K562 (cell line): ENCODE measurements around the gene OLFML1. TPM values are rescaled to one million over a fixed set of nuclear protein-coding genes. Genes with fewer than 3 reads are reported as not detected.

Experiments used
- AFF4 ChIP-seq: sonication (generic); formaldehyde crosslinking; IDR thresholded peaks from 2 replicates; pipeline ENCODE4 v1.8.0; 2023; ENCODE audit warnings: mild to moderate bottlenecking, missing genetic modification reagents
- CREB1 ChIP-seq, 2 experiments: sonication (generic) in 1 of 2; formaldehyde crosslinking in 1 of 2; IDR thresholded peaks; 2 replicates each; pipeline versions ENCODE4 v1.6.1 to v1.8.0; 2012 to 2022; ENCODE audit warnings: inconsistent platforms in 1 of 2, mild to moderate bottlenecking in 1 of 2, missing genetic modification reagents in 1 of 2, moderate library complexity in 1 of 2
- DDX20 ChIP-seq: fragments of 450-650 bp; IDR thresholded peaks from 2 replicates; pipeline ENCODE4 v1.6.1; 2016; ENCODE audit warnings: missing genetic modification characterization, low read depth, mild to moderate bottlenecking, missing compliant biosample characterization, moderate library complexity
- MAZ ChIP-seq, 2 experiments: fragments of 450-650 bp in 1 of 2; sonication (generic) in 1 of 2; formaldehyde crosslinking; IDR thresholded peaks in 1 of 2; conservative IDR thresholded peaks in 1 of 2; 2 replicates each; pipeline versions ENCODE4 v1.4.0 to v1.5.0; 2020; ENCODE audit warnings: mild to moderate bottlenecking in 1 of 2, missing genetic modification reagents in 1 of 2
- MCM3 ChIP-seq: fragments of 450-650 bp; IDR thresholded peaks from 2 replicates; pipeline ENCODE4 v1.6.1; 2016
- NCOA6 ChIP-seq: fragments of 450-650 bp; IDR thresholded peaks from 2 replicates; pipeline ENCODE4 v1.6.1; 2017; ENCODE audit warnings: mild to moderate bottlenecking
- NFIX ChIP-seq: fragments of 250-450 bp; sonication (Bioruptor Pico); IDR thresholded peaks from 2 replicates; pipeline ENCODE4 v1.4.0; 2020; ENCODE audit warnings: low read depth, mild to moderate bottlenecking, moderate library complexity
- NRF1 ChIP-seq, 2 experiments: fragments of 450-650 bp; IDR thresholded peaks in 1 of 2; conservative IDR thresholded peaks in 1 of 2; 2 replicates each; pipeline ENCODE4 v1.6.1; 2014; ENCODE audit warnings: mild to moderate bottlenecking in 2 of 2
- ZBTB40 ChIP-seq, 2 experiments: fragments of 450-650 bp in 1 of 2; sonication (generic) in 1 of 2; formaldehyde crosslinking in 1 of 2; IDR thresholded peaks; 2 replicates each; pipeline versions ENCODE4 v1.7.1 to v1.9.0; 2016 to 2022; ENCODE audit warnings: inconsistent platforms in 1 of 2, mild to moderate bottlenecking in 1 of 2, missing genetic modification reagents in 1 of 2
- ZFX ChIP-seq: sonication (generic); formaldehyde crosslinking; IDR thresholded peaks from 2 replicates; pipeline ENCODE4 v1.8.0; 2022; ENCODE audit warnings: mild to moderate bottlenecking, missing genetic modification reagents, moderate library complexity
- ZNF175 ChIP-seq: fragments of 200-800 bp; sonication (Bioruptor generic); IDR thresholded peaks from 2 replicates; pipeline ENCODE4 v1.6.1; 2016; ENCODE audit warnings: low read depth, mild to moderate bottlenecking, missing genetic modification characterization, missing compliant biosample characterization
- ZNF239 ChIP-seq: fragments of 250-450 bp; sonication (Bioruptor Pico); IDR thresholded peaks from 2 replicates; pipeline ENCODE4 v1.4.0; 2020; ENCODE audit warnings: mild to moderate bottlenecking
- ZNF511 ChIP-seq: sonication (generic); formaldehyde crosslinking; IDR thresholded peaks from 2 replicates; pipeline ENCODE4 v1.8.0; 2022; ENCODE audit warnings: mild to moderate bottlenecking, missing genetic modification reagents
- polyA plus RNA-seq, 8 experiments: library from polyadenylated mRNA; depleted of rRNA in 4 of 8; stranded (reverse) in 5 of 8; unstranded in 3 of 8; fragments of >200 nt; fragmentation: Nextera tagmentation in 2 of 8; fragmentation: Illumina TruSeq in 1 of 8; extraction: Ambion mirVana in 2 of 8; extraction: Trizol in 1 of 8; gene quantifications; 2 replicates each; pipeline versions ENCODE4 v1.2.1 to v1.2.3, GENCODE V29; 2011 to 2014; ENCODE audit warnings: inconsistent platforms in 1 of 8, missing spikeins in 1 of 8
- total RNA-seq, 7 experiments: library from RNA; depleted of rRNA in 6 of 7; stranded (reverse); fragments of >200 nt in 6 of 7; fragmentation: Illumina TruSeq in 2 of 7; extraction: Trizol in 2 of 7; gene quantifications; 2 replicates each; pipeline versions ENCODE4 v1.2.1 to v1.2.3, GENCODE V29; 2011 to 2021; ENCODE audit warnings: low replicate concordance in 1 of 7

OLFML1 gene
- total and polyA plus RNA-seq, 9 of the 15 experiments (the other 6 are each of a cell fraction or from before 2014, with no cell fraction given): not detected

GRCh38 chr11:7514099-7514591, 28.8 kb downstream of the OLFML1 start (continued):
- TF ChIP-seq ZNF175 (CRISPR knock-in tag): no peak
- 0 out of 2 replicates have a peak, but pooled peaks have one; percentile 40 for TF ChIP-seq AFF4 (CRISPR knock-in tag)
- TF ChIP-seq MAZ (CRISPR knock-in tag; conservative IDR thresholded peaks at IDR 0.05 in 1 of 2, IDR thresholded peaks at IDR 0.05 in 1 of 2): 0 out of 4 replicates have a peak, but pooled peaks of 1 of the 2 experiments have one; percentile 6
- TF ChIP-seq DDX20 (tag): no peak
- TF ChIP-seq NFIX (CRISPR knock-in tag): no peak
- no peak for TF ChIP-seq ZNF239 (CRISPR knock-in tag)
- TF ChIP-seq CREB1 (IDR thresholded peaks at IDR 0.05): no peak
- peak; percentile 25 for TF ChIP-seq CREB1 (CRISPR knock-in tag; IDR thresholded peaks at IDR 0.05)
- no peak for TF ChIP-seq MCM3
- TF ChIP-seq NCOA6: 0 out of 2 replicates have a peak, but pooled peaks have one; percentile 25
- TF ChIP-seq NRF1 (conservative IDR thresholded peaks at IDR 0.05 in 1 of 2, IDR thresholded peaks at IDR 0.05 in 1 of 2): 0 out of 4 replicates have a peak, but pooled peaks have one; percentile 10 to 20
- peak; percentile 48; the same call in 1 of the 2 replicates for TF ChIP-seq ZFX (CRISPR knock-in tag)
- TF ChIP-seq ZBTB40 (IDR thresholded peaks at IDR 0.05): no peak
- no peak for TF ChIP-seq ZBTB40 (CRISPR knock-in tag; IDR thresholded peaks at IDR 0.05)
- TF ChIP-seq ZNF511: 0 out of 2 replicates have a peak, but pooled peaks have one; percentile 25
